Measurements from ENCODE around the gene NCOA3.

DNA sequence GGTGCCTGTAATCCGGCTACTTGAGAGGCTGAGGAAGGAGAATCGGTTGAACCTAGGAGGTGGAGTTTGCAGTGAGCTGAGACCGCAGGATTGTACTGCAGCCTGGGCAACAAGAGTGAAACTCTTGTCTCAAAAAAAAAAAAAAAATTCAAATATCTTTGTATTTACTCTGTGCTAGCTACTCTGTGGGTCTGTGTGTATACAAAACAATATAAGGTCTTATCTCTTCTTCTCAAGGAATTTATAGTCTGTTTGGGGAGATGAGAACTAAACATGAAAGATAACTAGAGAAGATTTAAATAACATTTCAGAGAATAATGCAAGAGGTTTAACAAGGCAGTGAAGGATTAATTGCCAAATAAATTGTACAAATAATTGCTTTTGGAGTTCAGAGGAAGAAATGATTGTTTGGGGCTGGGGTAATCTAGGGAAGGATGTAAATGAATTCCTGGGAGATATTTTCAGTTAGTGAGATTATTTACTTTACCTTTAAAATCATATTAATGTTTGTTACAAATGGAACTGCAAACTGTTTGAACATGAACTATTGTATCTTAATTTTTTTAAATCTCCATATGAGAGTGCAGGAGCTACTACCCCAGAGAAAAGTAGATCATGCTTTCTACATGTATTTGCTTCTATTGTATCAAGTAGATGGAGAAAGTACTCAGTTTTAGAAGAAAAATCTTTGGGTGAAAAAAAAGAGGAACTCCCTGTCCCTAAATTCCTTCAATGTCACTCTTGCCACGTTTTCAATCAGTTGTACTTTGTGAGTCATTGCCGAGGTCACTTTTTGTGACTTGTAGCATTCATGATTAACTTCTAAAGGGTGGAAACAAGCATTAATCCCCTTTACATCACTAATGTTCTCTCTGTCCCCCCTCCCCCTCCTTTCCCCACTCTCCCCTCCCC lies 39.0 kb downstream of the NCOA3 start:
- TF ChIP-seq, protein P1, sequence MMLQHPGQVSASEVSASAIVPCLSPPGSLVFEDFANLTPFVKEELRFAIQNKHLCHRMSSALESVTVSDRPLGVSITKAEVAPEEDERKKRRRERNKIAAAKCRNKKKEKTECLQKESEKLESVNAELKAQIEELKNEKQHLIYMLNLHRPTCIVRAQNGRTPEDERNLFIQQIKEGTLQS (IDR thresholded peaks at IDR 0.05; ENCODE audit: insufficient read depth, low read depth, low read length): no peak
- TF ChIP-seq, protein P2, sequence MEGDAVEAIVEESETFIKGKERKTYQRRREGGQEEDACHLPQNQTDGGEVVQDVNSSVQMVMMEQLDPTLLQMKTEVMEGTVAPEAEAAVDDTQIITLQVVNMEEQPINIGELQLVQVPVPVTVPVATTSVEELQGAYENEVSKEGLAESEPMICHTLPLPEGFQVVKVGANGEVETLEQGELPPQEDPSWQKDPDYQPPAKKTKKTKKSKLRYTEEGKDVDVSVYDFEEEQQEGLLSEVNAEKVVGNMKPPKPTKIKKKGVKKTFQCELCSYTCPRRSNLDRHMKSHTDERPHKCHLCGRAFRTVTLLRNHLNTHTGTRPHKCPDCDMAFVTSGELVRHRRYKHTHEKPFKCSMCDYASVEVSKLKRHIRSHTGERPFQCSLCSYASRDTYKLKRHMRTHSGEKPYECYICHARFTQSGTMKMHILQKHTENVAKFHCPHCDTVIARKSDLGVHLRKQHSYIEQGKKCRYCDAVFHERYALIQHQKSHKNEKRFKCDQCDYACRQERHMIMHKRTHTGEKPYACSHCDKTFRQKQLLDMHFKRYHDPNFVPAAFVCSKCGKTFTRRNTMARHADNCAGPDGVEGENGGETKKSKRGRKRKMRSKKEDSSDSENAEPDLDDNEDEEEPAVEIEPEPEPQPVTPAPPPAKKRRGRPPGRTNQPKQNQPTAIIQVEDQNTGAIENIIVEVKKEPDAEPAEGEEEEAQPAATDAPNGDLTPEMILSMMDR (IDR thresholded peaks at IDR 0.05; ENCODE audit: control extremely low read depth in 1 of 3, insufficient read depth in 1 of 3, low read depth in 1 of 3, low read length in 3 of 3): no peak
- TF ChIP-seq POLR2AphosphoS5 (IDR thresholded peaks at IDR 0.05; ENCODE audit: low read depth, low read length) (no peak), EZH2 (IDR thresholded peaks at IDR 0.05; ENCODE audit: low read depth, low read length, severe bottlenecking) (no peak), EGR1 (IDR thresholded peaks at IDR 0.05; ENCODE audit: borderline replicate concordance, low read depth, low read length) (no peak), EP300 (IDR thresholded peaks at IDR 0.05; ENCODE audit: borderline replicate concordance in 1 of 2, low read depth in 2 of 2, low read length in 2 of 2) (no peak), CBX5 (IDR thresholded peaks at IDR 0.05; ENCODE audit: low read depth, low read length) (no peak), POLR2A (IDR thresholded peaks at IDR 0.05; ENCODE audit: control extremely low read depth in 1 of 2, low read depth in 2 of 2, low read length in 2 of 2) (no peak), BRCA1 (IDR thresholded peaks at IDR 0.05; ENCODE audit: low read depth, low read length) (no peak), NRF1 (IDR thresholded peaks at IDR 0.05; ENCODE audit: low read depth, low read length) (no peak), CEBPB (IDR thresholded peaks at IDR 0.05; ENCODE audit: low read depth, low read length) (no peak), SRF (IDR thresholded peaks at IDR 0.05; ENCODE audit: low read depth, low read length) (no peak)
- TF ChIP-seq, protein P3, sequence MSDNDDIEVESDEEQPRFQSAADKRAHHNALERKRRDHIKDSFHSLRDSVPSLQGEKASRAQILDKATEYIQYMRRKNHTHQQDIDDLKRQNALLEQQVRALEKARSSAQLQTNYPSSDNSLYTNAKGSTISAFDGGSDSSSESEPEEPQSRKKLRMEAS (IDR thresholded peaks at IDR 0.05): no peak
